Measurements from ENCODE around the gene CD93. TPM values are rescaled to one million over a fixed set of nuclear protein-coding genes. Genes with fewer than 3 reads are reported as not detected.

The CD93 gene
- polyA plus RNA-seq, 1 experiment: 0.02 TPM

DNA sequence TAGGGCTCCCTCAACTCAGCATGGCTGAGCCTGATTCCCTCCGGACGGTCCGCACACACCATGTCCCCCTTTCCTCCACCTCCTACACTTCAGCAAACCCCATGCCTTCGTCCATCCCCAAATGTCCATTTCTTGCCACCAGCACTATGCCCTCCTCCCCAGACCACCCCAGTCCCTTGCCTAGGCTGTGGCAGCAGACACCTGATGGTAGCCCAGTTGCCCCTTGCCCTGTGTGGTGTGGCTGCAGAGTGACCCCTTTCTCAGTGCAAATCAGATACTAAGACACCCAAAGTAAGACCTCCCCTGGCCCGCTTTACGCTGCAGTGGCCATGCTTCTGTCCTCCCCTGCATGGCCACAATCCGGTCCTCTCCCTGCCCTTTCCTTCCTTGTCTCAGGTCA lies 34.1 kb upstream of the CD93 start:
- H3K9me3 ChIP-seq (ENCODE audit: control insufficient read depth, insufficient read depth, low read length): no peaks in the 10 kb centered on the region; the same call in 1 of the 2 replicates
- no peak overlapping the region for H3K27ac ChIP-seq (ENCODE audit: low read depth, low read length)
- no peak overlapping the region for H3K4me3 ChIP-seq (ENCODE audit: low read depth, low read length)
- ChIA-PET POLR2A (no interaction called here), CTCF (interaction anchor here (0.6 kb wide), 1 partner anchor 325 kb away, joined by 8 read pairs; no protein-coding TSS in a partner anchor)
- no peaks in the 10 kb centered on the region for H3K27me3 ChIP-seq (ENCODE audit: control insufficient read depth, insufficient read depth, low read length)
- TF ChIP-seq, protein P1, sequence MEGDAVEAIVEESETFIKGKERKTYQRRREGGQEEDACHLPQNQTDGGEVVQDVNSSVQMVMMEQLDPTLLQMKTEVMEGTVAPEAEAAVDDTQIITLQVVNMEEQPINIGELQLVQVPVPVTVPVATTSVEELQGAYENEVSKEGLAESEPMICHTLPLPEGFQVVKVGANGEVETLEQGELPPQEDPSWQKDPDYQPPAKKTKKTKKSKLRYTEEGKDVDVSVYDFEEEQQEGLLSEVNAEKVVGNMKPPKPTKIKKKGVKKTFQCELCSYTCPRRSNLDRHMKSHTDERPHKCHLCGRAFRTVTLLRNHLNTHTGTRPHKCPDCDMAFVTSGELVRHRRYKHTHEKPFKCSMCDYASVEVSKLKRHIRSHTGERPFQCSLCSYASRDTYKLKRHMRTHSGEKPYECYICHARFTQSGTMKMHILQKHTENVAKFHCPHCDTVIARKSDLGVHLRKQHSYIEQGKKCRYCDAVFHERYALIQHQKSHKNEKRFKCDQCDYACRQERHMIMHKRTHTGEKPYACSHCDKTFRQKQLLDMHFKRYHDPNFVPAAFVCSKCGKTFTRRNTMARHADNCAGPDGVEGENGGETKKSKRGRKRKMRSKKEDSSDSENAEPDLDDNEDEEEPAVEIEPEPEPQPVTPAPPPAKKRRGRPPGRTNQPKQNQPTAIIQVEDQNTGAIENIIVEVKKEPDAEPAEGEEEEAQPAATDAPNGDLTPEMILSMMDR (IDR thresholded peaks at IDR 0.05; ENCODE audit: low read depth, low read length): no peak
- DNase-seq (ENCODE audit: low read depth, low spot score): no peak

DNA sequence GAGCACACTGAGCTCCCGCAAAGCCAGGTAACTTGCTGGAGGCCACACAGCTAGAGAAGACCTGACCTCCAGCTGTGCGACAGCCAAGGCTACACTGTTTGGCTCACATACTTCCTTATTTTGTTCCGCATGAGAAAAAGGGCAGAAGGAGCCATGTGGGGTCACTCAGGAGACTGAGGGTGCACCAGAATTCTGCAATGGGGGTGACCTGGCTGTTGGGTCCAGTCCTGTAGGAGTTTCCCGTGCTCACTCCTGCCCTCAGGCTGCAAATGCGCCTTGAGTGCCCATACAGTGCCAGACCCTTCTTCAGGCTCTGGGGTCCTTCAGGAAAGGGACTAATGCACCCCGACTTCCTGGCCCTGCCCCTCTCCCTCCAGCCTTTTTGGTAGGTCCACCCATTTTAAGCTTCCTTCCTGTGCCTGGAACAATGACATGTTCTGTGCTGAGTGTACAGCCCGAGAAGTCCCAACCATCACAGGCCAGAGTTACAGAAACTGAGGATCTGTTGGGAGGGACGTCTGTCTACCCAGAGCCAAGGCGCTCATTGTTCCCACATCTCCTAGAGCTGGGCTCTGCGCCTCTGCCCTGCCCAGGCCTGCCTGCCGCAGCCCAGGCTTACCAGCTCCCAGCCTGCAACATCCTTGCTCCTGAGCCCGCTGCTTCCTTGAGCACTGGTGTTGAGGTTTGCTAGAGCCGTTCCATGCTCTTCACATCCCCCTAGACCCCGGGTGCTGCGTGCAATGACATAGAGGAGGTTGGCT lies 33.5 kb upstream of the CD93 start:
- POLR2A ChIA-PET: no interaction called here

DNA sequence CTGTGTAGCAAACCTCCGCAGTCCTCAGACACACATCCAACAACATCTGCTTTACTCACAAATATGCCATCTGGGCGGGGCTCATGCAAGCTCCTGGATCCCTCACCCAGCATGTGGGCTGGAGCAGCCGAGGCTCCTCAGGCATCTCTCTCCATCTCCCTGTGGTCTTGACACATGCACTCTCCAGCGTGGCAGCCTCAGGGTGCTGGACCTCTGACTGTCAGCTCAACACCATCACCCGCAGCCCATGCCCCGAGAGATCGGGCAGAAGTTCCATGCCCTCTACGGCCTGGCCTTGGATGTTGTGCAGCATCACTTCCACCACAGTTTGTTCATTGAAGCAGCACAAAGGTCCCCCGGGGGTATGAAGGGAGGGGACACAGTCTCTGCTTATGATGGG lies 32.6 kb upstream of the CD93 start:
- TF ChIP-seq, protein P1 (IDR thresholded peaks at IDR 0.05; ENCODE audit: low read depth, low read length): no peak
- POLR2A ChIA-PET: interaction anchor here (0.7 kb wide), 1 partner anchor 243 kb away, joined by 3 read pairs; the partner anchor contains the start of gene GZF1
- Histone ChIP-seq H3K4me3 (ENCODE audit: low read depth, low read length) (no peak overlapping the region), H3K27ac (ENCODE audit: low read depth, low read length) (no peak overlapping the region), H3K9me3 (ENCODE audit: control insufficient read depth, insufficient read depth, low read length) (no peaks in the 10 kb centered on the region; the same call in 1 of the 2 replicates), H3K27me3 (ENCODE audit: control insufficient read depth, insufficient read depth, low read length) (no peaks in the 10 kb centered on the region)
- CTCF ChIA-PET: no interaction called here
- DNase-seq (ENCODE audit: low read depth, low spot score): no peak

More for the DNA sequence above, 33.5 kb upstream of the CD93 start:
- CTCF ChIA-PET: interaction anchor here (0.6 kb wide), 1 partner anchor 326 kb away, joined by 8 read pairs; no protein-coding TSS in a partner anchor
- TF ChIP-seq, protein P1 (IDR thresholded peaks at IDR 0.05; ENCODE audit: low read depth, low read length): no peak
- no peak overlapping the region for H3K4me3 ChIP-seq (ENCODE audit: low read depth, low read length)
- no peak for DNase-seq (ENCODE audit: low read depth, low spot score)
- no peak overlapping the region for H3K27ac ChIP-seq (ENCODE audit: low read depth, low read length)
- no peaks in the 10 kb centered on the region for H3K27me3 ChIP-seq (ENCODE audit: control insufficient read depth, insufficient read depth, low read length)
- no peaks in the 10 kb centered on the region; the same call in 1 of the 2 replicates for H3K9me3 ChIP-seq (ENCODE audit: control insufficient read depth, insufficient read depth, low read length)

DNA sequence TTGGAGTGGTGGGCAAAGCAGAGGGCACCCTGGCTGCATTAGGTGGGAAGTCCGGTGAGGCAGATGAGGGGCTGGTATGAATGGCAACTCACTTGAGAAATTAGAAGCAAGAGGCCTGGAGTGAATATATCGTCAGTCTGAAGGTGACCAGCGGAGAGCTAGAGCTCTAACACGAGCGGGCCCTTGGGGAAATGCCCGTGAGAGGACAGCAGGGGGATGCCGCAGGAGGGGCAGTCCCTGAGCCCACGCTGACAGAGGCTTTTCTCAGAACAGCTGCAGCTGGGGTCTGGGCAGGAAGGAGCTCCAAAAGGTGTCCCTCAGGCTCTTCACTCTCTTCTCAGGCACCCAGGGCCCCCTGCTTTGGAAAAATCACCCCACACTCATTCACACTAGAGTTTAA lies 32.0 kb upstream of the CD93 start:
- no peak for DNase-seq (ENCODE audit: low read depth, low spot score)
- TF ChIP-seq, protein P1 (IDR thresholded peaks at IDR 0.05; ENCODE audit: low read depth, low read length): no peak
- ChIA-PET POLR2A (interaction anchor here (0.7 kb wide), 1 partner anchor 244 kb away, joined by 3 read pairs; the partner anchor contains the start of gene GZF1), CTCF (no interaction called here)
- Histone ChIP-seq H3K27me3 (ENCODE audit: control insufficient read depth, insufficient read depth, low read length) (no peaks in the 10 kb centered on the region), H3K4me3 (ENCODE audit: low read depth, low read length) (no peak overlapping the region), H3K27ac (ENCODE audit: low read depth, low read length) (no peak overlapping the region), H3K9me3 (ENCODE audit: control insufficient read depth, insufficient read depth, low read length) (no peaks in the 10 kb centered on the region; the same call in 1 of the 2 replicates)

DNA sequence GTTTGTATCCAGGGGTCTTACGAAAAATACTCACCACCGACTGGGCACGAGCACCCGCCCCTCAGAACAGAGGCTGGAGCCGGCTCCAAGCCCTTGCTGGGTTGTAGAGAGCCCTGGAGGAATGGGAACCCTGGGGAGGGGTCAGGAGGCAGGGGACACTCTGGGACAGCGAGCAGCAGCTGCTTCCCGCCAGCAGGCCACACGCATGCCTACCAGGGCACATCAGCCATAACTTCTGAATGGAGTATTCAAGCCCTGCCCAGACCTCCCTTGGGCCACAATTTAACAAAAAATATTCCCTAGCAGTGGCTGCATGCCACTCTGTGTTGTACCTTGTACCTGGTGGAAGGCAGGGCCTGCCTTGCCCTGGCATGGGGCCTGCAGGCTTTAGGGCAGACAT lies 31.6 kb upstream of the CD93 start:
- no peaks in the 10 kb centered on the region for H3K27me3 ChIP-seq (ENCODE audit: control insufficient read depth, insufficient read depth, low read length)
- ChIA-PET POLR2A (no interaction called here), CTCF (no interaction called here)
- H3K27ac ChIP-seq (ENCODE audit: low read depth, low read length): no peak overlapping the region
- no peak overlapping the region for H3K4me3 ChIP-seq (ENCODE audit: low read depth, low read length)
- TF ChIP-seq, protein P1 (IDR thresholded peaks at IDR 0.05; ENCODE audit: low read depth, low read length): no peak
- H3K9me3 ChIP-seq (ENCODE audit: control insufficient read depth, insufficient read depth, low read length): no peaks in the 10 kb centered on the region; the same call in 1 of the 2 replicates
- no peak for DNase-seq (ENCODE audit: low read depth, low spot score)
